ENCODE results near the gene UBL7. TPM values are rescaled to one million over a fixed set of nuclear protein-coding genes. Genes with fewer than 3 reads are reported as not detected.

Gene UBL7
- total RNA-seq (2022) (38.5 and 43.8 TPM in 2 replicates), Bru-seq, nascent RNA (percentile 54 among the genes with signal in this experiment), BruChase-seq, experiment 1, labeled RNA remaining after a 6-hour chase (percentile 57 among the genes with signal in this experiment), BruChase-seq, experiment 2, labeled RNA remaining after a 2-hour chase (percentile 50 among the genes with signal in this experiment)
- long read RNA-seq, transcript UBL7-202 (11 exons, 1,427 nt), result minor isoform, 36 of 163 reads
- long read RNA-seq, transcript UBL7-201 (11 exons, 1,360 nt), result major isoform, 50 of 163 reads
- long read RNA-seq, partial matches to known transcripts, result 51 of 163 reads
- long read RNA-seq, other reads (novel, unspliced or antisense), result 23 of 163 reads

DNA sequence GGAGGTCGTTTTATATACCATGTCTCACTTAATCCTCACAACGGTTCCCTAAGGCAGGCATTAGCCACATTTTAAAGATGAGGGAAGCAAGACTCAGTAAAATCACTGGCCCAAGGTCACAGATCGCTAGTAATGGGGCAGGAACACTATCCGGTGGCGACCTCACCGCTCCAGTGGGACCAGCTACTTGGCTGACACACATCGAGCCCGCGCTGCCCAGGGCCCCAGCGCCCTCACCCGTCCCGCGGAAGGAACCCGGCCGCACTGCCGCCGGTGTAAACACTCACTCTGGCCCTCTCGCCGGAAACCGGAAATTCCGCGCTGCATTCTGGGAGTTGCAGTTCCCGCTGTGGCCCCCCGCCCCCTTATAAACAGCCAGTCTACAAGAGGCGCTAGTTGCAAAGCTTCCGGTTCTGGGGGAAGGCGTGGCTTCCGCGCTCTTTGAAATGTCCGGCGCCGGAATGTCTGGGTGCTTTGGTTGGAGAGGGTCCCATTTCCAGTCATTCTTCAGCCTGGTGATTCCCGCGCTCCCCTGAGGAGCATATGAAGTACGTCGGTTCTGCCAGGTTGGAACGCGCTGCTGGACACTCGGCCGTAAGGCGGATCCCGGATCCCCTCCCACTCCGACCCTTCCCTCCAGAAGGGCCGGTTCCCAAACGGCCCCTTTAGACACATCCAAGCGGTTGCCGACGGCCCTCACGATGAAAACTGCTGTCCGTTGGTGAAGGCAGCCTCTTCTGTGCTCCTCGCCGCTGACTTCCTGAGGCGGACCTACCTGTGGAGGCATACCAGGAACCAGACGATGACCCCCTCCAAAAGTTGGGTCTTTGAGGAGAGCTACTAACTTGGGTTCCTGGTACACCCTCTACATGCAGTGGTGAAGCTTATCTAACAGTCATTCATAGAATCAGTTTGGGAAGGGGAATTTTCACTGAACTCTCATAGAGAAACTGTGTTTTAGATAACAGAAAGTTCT lies at the start of gene UBL7:
Gene UBL7 (minus strand): TSS at position 290 of the 976 bp plus-strand sequence. CDS start 2,293 bp downstream, outside the sequence.
- CTCF ChIA-PET, result interaction anchor here (0.6 to 1.8 kb wide), 9 partner anchors 10 to 149 kb away, joined by 3 to 9 read pairs (median 3); partner anchors contain the start of gene ARID3B
- Mint-ChIP-seq H3K4me1 (ENCODE audit: low read depth, unreplicated experiment) (peaks cover 26% of the 10 kb centered on the region), H3K9me3 (ENCODE audit: low read depth, unreplicated experiment) (peaks cover 9% of the 10 kb centered on the region), H3K27me3 (ENCODE audit: unreplicated experiment) (no peaks in the 10 kb centered on the region), H3K4me3 (ENCODE audit: low read depth, unreplicated experiment) (peak within 1 kb of the TSS; percentile 66), H3K27ac (ENCODE audit: unreplicated experiment) (peak within 1 kb of the TSS; percentile 2), H3K36me3 (ENCODE audit: insufficient read depth, unreplicated experiment) (peaks cover 19% of the 10 kb centered on the region)
- peak; percentile 98 for DNase-seq
- TSS peak; percentile 83 for BruUV-seq (replicated peaks)
- no peak for TF ChIP-seq CTCF (IDR thresholded peaks at IDR 0.05; ENCODE audit: unreplicated experiment)
- intact Hi-C loops (cut with micrococcal nuclease; ENCODE audit: unreplicated experiment), result loop anchor here (2.0 kb wide), 1 partner anchor 86 kb away; no protein-coding TSS in a partner anchor

GRCh38 chr15:74506515-74506840 lies 45.5 kb upstream of the UBL7 start:
- Mint-ChIP-seq H3K4me1 (ENCODE audit: low read depth, unreplicated experiment) (no peaks in the 10 kb centered on the region), H3K4me3 (ENCODE audit: low read depth, unreplicated experiment) (no peak overlapping the region), H3K9me3 (ENCODE audit: low read depth, unreplicated experiment) (no peaks in the 10 kb centered on the region), H3K27ac (ENCODE audit: unreplicated experiment) (no peak overlapping the region), H3K36me3 (ENCODE audit: insufficient read depth, unreplicated experiment) (no peaks in the 10 kb centered on the region), H3K27me3 (ENCODE audit: unreplicated experiment) (no peaks in the 10 kb centered on the region)
- intact Hi-C loops (cut with micrococcal nuclease; ENCODE audit: unreplicated experiment), result no loop called here
- no peak for DNase-seq
- CTCF ChIA-PET, result interaction anchor here (0.6 kb wide), 1 partner anchor 15 kb away, joined by 12 read pairs; no protein-coding TSS in a partner anchor
- no TSS peak for BruUV-seq (replicated peaks)
- no peak for TF ChIP-seq CTCF (IDR thresholded peaks at IDR 0.05; ENCODE audit: unreplicated experiment)

- H3K27ac Mint-ChIP-seq (ENCODE audit: unreplicated experiment), result no peak overlapping the region
- TF ChIP-seq CTCF (IDR thresholded peaks at IDR 0.05; ENCODE audit: unreplicated experiment), result no peak
- DNase-seq, result no peak
- no peaks in the 10 kb centered on the region for H3K27me3 Mint-ChIP-seq (ENCODE audit: unreplicated experiment)
- no peaks in the 10 kb centered on the region for H3K9me3 Mint-ChIP-seq (ENCODE audit: low read depth, unreplicated experiment)
- CTCF ChIA-PET, result interaction anchor here (0.6 kb wide), 2 partner anchors 13 to 14 kb away, joined by 6 to 12 read pairs; no protein-coding TSS in a partner anchor
- H3K4me3 Mint-ChIP-seq (ENCODE audit: low read depth, unreplicated experiment), result no peak overlapping the region
- intact Hi-C loops (cut with micrococcal nuclease; ENCODE audit: unreplicated experiment), result no loop called here
- BruUV-seq (replicated peaks), result no TSS peak
- H3K4me1 Mint-ChIP-seq (ENCODE audit: low read depth, unreplicated experiment), result no peaks in the 10 kb centered on the region
- H3K36me3 Mint-ChIP-seq (ENCODE audit: insufficient read depth, unreplicated experiment), result no peaks in the 10 kb centered on the region
Observed at GRCh38 chr15:74505837-74506514, 45.0 kb upstream of the UBL7 start.

DNA sequence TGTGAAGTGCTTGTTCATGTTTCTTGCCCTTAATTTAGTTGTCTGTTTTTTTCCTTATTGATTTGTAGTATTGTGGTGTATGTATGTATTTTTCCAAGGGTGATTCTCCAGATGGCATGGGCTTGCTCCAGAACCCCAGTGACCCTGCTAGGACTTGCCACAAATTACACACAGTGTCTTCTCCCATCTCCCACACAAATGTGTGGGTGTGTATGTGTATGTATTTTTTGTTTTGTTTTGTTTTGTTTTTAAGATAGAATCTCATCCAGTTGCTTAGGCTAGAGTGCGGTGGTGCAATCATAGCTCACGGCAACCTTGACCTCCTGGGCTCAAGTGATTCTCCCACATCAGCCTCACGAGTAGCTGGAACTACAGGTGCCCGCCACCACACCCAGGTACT lies 43.9 kb upstream of the UBL7 start:
- no peak for DNase-seq
- intact Hi-C loops (cut with micrococcal nuclease; ENCODE audit: unreplicated experiment), result no loop called here
- no TSS peak for BruUV-seq (replicated peaks)
- Mint-ChIP-seq H3K4me1 (ENCODE audit: low read depth, unreplicated experiment) (no peaks in the 10 kb centered on the region), H3K36me3 (ENCODE audit: insufficient read depth, unreplicated experiment) (no peaks in the 10 kb centered on the region), H3K27ac (ENCODE audit: unreplicated experiment) (no peak overlapping the region), H3K27me3 (ENCODE audit: unreplicated experiment) (no peaks in the 10 kb centered on the region), H3K4me3 (ENCODE audit: low read depth, unreplicated experiment) (no peak overlapping the region), H3K9me3 (ENCODE audit: low read depth, unreplicated experiment) (no peaks in the 10 kb centered on the region)
- no peak for TF ChIP-seq CTCF (IDR thresholded peaks at IDR 0.05; ENCODE audit: unreplicated experiment)
- CTCF ChIA-PET, result no interaction called here

Measured in Calu3 (cell line).